B cell (primary cell): ENCODE results near the gene MEIS2.

Experiments
- EZH2 ChIP-seq: IDR thresholded peaks from 2 replicates; pipeline ENCODE4 v1.6.1; 2012; ENCODE audit warnings: borderline replicate concordance, low read depth, mild to moderate bottlenecking, moderate library complexity, low read length; ENCODE audit not compliant: insufficient read depth, poor library complexity, severe bottlenecking
- TF ChIP-seq, protein P1 (sequence below): fragments of 200-600 bp; IDR thresholded peaks from one replicate; pipeline ENCODE4 v1.8.0; 2022; ENCODE audit warnings: antibody characterized with exemption, mild to moderate bottlenecking

DNA sequence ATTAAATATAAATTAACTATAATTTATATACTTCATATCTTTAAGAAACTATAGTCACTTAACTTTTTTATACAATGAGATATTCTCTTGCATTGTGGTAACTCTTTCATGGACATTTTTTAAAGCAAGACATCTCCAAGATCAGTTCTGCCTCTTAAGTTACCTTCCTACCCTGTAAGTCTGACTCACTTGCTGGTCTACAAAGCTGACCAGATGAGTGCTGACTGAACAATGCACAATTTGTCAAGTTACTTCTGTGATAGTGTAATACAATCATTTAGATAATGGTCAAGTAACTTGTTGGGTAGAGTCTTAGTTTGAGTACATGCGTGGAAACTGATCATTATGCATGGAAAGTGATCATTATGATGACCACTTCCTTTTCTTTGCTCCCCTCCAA, 145.9 kb downstream of the MEIS2 start:
- TF ChIP-seq, protein P1, sequence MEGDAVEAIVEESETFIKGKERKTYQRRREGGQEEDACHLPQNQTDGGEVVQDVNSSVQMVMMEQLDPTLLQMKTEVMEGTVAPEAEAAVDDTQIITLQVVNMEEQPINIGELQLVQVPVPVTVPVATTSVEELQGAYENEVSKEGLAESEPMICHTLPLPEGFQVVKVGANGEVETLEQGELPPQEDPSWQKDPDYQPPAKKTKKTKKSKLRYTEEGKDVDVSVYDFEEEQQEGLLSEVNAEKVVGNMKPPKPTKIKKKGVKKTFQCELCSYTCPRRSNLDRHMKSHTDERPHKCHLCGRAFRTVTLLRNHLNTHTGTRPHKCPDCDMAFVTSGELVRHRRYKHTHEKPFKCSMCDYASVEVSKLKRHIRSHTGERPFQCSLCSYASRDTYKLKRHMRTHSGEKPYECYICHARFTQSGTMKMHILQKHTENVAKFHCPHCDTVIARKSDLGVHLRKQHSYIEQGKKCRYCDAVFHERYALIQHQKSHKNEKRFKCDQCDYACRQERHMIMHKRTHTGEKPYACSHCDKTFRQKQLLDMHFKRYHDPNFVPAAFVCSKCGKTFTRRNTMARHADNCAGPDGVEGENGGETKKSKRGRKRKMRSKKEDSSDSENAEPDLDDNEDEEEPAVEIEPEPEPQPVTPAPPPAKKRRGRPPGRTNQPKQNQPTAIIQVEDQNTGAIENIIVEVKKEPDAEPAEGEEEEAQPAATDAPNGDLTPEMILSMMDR = no peak
- no peak for TF ChIP-seq EZH2
